IPS DF 4.7 (cell line): ENCODE data around the gene TMEM37.

ENCODE experiments used
- DNase-seq: peaks from one replicate; pipeline ENCODE4 v3.0.0-alpha.2; 2013; ENCODE audit warnings: low spot score; ENCODE audit errors: extremely low read depth

TMEM37 gene

DNA sequence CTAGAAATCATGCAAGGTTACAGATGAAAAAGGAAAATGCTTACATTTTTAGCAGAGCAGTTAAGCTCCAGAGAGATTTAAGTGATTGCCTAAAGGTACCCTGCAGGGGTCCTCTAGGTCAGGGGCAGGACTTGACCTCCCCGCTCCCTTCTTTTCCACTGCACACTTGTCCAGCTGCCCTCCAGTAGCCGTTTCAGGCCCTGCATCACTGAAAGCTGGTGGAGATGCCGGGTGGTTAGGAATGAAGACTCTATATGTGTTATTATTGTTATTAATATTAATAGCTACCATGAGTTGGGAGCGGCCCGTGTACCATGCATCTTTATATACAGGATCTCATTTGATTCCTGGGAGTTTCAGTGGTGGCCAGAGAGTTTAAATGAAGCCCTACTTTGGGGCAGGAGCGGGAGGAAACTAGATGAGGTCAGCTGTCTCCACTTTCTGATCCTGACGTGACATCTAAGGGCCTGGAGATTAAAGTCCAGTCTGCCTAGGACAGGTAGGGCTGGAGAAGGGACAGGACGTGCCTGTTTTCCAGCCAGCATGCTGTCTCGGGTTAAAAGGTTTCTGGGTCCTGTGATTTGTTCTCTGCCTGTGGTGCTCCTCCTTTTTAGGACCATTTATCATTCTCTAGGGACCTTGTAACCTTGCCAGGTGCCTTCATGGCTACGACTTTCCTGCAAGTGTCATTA is 2.1 kb downstream of the TMEM37 start:
- DNase-seq: no peak

DNA sequence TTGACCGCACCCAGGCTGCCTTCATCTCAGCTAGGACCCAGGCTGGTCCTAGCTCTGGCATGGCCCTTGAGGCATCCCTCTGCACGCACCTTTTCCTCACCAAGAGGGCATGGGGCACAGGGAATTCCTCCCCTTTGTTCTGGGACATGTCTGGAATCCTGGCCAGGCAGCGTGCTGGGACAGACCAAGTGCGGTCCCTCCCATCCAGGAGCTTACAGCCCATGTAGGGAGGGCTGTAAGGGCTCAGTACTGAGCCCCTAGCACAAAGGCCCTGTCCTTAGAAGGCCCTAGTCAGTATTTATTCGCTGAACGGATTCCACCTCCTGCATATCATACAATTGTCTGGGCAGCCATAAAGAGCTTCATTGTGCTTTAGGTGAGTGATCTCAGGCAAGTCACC is 3.0 kb downstream of the TMEM37 start:
- DNase-seq: no peak

GRCh38 chr2:119435081-119435952 is 3.7 kb downstream of the TMEM37 start:
- no peak for DNase-seq

DNA sequence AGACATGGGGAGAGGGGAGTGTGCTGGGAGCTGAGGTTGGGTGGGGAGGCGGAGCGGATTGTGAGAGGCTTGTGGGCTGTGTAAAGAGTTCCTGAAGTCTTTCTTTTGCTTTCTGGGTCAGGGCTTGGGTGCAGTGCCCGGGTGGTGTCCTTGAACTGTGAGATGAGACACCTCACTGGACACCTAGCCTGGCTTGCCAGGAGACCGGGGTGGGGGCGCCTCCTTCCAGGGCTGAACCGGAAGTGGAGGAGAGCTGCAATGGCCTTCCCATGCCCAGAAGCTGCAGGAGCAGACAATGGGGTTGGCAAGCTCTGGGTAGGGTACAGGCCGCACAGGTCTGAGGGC is 4.3 kb downstream of the TMEM37 start:
- DNase-seq: no peak

DNA sequence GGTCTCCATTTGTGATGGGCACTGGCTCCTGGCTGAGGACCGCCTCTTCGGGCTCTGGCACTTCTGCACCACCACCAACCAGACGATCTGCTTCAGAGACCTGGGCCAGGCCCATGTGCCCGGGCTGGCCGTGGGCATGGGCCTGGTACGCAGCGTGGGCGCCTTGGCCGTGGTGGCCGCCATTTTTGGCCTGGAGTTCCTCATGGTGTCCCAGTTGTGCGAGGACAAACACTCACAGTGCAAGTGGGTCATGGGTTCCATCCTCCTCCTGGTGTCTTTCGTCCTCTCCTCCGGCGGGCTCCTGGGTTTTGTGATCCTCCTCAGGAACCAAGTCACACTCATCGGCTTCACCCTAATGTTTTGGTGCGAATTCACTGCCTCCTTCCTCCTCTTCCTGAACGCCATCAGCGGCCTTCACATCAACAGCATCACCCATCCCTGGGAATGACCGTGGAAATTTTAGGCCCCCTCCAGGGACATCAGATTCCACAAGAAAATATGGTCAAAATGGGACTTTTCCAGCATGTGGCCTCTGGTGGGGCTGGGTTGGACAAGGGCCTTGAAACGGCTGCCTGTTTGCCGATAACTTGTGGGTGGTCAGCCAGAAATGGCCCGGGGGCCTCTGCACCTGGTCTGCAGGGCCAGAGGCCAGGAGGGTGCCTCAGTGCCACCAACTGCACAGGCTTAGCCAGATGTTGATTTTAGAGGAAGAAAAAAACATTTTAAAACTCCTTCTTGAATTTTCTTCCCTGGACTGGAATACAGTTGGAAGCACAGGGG is 5.5 kb downstream of the TMEM37 start:
- DNase-seq: no peak

GRCh38 chr2:119438128-119438656 is 6.5 kb downstream of the TMEM37 start:
- no peak for DNase-seq

- DNase-seq: no peak
Measured at GRCh38 chr2:119438726-119439284, 7.2 kb downstream of the TMEM37 start.

GRCh38 chr2:119439574-119440500 is 8.2 kb downstream of the TMEM37 start:
- no peak for DNase-seq

GRCh38 chr2:119440501-119440870 is 8.8 kb downstream of the TMEM37 start:
- DNase-seq: no peak

GRCh38 chr2:119440873-119441272 is 9.2 kb downstream of the TMEM37 start:
- no peak for DNase-seq

DNA sequence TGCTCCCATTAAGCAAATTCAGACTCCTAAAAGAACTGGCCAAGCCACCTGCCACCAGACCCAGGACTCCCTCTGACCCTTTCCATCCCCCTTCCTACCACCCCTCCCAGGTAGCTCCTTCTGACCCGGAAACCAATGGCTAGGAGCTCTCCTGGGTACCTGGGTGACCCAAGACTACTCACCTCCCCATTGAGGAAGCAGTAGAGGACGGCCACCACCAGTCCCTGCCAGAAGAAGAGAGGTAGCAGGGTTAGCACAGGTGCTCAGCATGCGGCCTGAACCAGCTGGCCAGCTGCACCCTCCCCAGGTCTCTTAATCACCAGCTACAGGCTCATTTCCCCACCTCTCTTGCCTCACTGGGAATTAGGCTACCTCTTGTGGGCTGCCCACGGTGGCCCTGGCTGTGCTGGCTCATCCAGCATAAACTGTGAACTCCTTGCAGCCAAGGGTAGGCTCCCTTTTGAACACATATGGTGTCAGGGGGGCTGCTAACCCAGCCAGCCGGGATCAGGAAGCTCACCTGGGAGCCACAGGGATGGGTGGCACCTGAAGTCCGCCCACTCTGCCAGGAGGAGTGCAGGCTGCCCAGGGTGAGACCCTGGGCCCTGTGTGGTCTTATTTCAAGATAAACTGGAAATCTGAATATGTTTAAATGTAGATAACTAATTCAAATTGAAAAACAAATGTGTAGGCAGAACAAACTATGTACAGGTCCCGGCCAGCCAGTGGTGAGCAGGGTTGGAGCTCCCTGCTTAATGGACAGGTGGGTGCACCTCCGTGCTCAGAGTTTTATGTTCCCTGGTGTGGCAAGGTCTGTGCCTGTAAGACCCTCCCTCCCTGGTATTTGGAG is 9.9 kb downstream of the TMEM37 start:
- no peak for DNase-seq

- DNase-seq: no peak
Measured at GRCh38 chr2:119442226-119442619, 10.6 kb downstream of the TMEM37 start.

- no peak for DNase-seq
Measured at GRCh38 chr2:119442850-119443249, 11.2 kb downstream of the TMEM37 start.

DNA sequence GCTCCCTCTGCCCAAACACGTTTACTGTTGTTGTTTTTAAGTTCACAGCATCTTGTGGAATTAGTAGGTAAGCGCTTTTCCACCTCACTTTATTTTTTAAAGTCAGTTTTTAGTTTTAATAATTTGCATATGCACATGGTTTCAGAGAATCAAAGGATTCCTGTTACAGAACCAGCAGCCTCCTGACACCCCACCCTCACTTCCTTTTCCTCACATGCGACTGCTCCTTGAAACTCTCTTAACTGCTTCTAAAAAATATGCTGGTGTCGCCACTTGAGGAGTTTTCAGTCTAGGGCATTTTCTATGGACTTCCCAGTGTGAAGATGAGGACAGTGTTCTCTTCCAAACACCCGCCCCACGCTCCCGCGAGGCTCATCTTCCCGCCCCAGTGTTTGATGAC is 14.4 kb downstream of the TMEM37 start:
- no peak for DNase-seq

DNA sequence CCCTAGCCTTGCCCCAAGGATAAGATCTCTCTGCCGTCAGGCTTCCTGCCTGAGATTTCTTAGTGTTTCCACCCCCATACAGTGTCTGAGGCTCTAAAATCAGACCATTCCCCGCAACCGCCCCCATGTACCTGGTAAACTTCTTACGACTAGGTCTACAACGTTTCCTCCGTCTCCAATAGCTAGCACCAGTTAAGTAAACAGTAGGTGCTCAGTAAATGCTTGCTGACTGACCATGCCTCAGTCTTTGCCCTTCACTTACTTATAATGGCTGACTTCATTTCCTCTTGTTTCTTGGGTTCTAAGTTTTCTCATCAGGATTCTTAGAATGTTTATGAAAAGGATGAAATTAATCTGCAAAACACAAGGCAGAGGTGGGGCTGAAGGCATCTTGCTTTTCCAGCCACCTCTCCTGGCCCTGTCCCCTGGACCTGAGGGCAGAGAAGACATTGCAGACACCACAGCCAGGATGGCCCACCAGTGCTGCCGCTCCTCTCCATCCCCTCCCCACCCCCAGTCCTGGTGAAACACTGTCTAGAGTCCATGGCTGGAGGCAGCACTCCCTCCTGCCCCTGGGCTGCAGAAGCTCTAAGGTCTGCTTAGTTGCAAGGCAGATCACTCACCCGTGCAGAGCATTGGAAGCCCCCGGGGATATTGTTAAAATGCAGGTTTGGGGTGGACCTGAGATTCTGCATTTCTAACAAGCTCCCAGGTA is 16.9 kb downstream of the TMEM37 start:
- DNase-seq: no peak

DNA sequence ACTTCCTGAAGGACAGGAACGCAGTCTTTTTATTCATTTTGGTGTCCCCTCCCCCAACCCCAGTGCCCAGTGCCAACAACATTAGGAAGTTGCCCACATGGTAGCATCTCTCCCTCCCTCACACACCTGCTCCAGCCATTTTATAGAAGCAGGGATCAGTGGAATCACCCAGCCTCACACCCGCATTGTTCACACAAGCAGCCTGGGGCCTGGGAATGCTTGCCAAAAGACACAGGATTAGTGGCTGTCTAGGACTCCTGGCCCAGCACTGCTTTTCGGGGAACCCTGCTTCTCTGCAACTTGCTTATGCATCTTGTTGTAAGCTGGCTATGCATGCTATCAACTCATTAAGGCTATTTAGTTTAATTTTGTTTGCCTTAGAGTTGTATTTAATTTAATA is 17.9 kb downstream of the TMEM37 start:
- no peak for DNase-seq

DNA sequence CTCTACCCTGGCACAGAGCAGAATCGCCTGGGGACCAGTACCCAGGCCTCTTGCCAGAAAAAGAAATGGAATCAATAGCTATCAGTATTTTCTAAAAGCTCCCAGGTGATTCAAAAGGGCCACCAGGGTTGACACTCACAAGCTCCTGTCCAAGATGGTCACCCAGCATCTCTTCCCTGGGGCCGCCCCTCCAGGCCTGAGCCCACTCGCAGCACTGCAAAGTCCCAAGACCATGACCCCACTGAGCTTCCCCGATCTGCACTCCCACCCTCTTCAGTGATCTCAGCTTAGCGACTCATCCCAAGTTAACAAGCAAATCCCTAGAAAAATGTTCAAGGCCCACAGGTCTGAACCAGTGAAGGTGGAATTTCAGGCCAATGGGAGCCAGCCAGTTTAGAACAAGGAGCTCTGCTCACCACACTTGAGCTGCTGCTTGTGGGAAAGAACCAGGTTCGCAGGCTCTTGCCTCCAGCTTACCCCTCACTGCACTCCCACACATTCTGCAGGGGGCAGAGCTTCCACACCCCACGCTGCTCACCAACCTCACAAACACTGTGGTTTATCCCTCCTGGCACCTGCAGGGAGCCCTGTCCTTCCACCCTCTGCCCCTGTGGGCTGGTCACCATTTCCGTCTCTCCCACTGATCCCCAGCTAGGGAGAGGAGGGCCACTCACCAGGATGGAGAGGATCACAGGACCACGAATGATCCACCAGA is 19.8 kb downstream of the TMEM37 start:
- DNase-seq: no peak

DNA sequence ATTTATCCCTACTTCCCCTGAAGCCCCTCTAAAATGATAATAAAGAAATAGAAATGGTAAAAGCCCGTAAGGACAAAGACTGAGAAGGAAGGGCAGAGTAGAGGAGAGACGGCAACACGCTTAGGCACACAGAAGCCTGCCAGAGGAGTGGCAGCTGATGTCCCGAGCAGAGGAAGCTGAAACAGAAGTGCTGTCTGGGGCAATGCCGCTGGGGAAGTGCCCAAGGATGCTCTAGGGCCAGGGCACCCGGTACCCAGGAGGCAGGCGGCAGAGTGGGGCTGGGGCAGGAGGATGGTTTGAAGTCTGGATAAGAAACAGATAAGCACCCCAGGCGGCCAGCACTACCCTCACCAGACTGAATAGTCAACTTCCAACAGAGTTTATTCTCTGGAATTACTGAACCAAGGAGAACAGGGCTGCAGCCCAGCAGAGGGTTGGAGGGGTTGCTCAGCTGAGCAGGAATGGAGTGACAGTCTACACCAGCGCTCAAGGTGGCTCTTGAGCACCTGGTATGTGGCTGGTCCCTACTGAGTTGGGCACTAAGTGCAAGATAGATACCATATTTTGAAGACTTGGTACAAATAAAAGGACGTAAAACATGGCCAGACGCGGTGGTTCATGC is 22.4 kb downstream of the TMEM37 start:
- no peak for DNase-seq
